Loucy (cell line): ENCODE measurements around the gene TBC1D22A.

Experiments used
- CTCF ChIP-seq: fragments of 200-600 bp; sonication (generic); conservative IDR thresholded peaks from 2 replicates; pipeline ENCODE4 v1.5.1; 2014; ENCODE audit warnings: mild to moderate bottlenecking, antibody characterized with exemption, low read length
- EZH2phosphoT487 ChIP-seq: fragments of 200-600 bp; IDR thresholded peaks from 2 replicates; pipeline ENCODE4 v1.6.1; 2018; ENCODE audit warnings: antibody characterized with exemption, mild to moderate bottlenecking, moderate library complexity, borderline replicate concordance

- TF ChIP-seq CTCF, result no peak
- TF ChIP-seq EZH2phosphoT487, result no peak
Observed at GRCh38 chr22:46774980-46775849, 12.8 kb downstream of the TBC1D22A start.
